HepG2 (cell line): ENCODE results near the gene ATP10A. TPM values are rescaled to one million over a fixed set of nuclear protein-coding genes. Genes with fewer than 3 reads are reported as not detected.

Source experiments
- ATAC-seq: fragments of 200-7000 bp; cut with Tn5 transposase; 3 replicates; pipeline ENCODE4 v1.9.1; 2020; ENCODE audit warnings: mild to moderate bottlenecking, moderate library complexity
- BruUV-seq: library from RNA; stranded (reverse); fragments of 400-500 nt; replicated peaks from 2 replicates; lab custom pipeline; 2021; lab: Mats Ljungman, UMichigan
- CTCF ChIA-PET: fragments of 300-600 bp; formaldehyde crosslinking; extraction: SDS; loops from one replicate; lab custom pipeline; 2021; ENCODE audit warnings: low total read pairs, inconsistent platforms, low intra/inter-chr PET ratio; lab: Yijun Ruan, JAX
- POLR2A ChIA-PET: fragments of 350-600 bp; sonication (Branson Sonifier 250); formaldehyde crosslinking; loops from one replicate; lab custom pipeline; 2020; ENCODE audit warnings: antibody characterized with exemption, inconsistent platforms; lab: Yijun Ruan, JAX
- DNase-seq: peaks from one replicate; pipeline ENCODE4 v3.0.0-alpha.2; 2015; ENCODE audit warnings: low spot score
- FAIRE-seq: peaks from 3 replicates; lab custom pipeline; 2011; peaks lifted over from hg19 to GRCh38; lab: Jason Lieb, UNC
- H2AFZ ChIP-seq: one replicate; pipeline ENCODE4 v1.6.1; 2011; ENCODE audit warnings: low read length, inconsistent platforms
- H3K27ac ChIP-seq: fragments of 300-600 bp; 3 replicates; pipeline ENCODE4 v1.8.0; 2011; ENCODE audit warnings: mixed run types, mild to moderate bottlenecking, mixed read lengths, low read length, inconsistent platforms; ENCODE audit not compliant: insufficient read depth; ENCODE audit errors: extremely low read length
- H3K27me3 ChIP-seq, 2 experiments: fragments of 200-600 bp in 1 of 2; 2 replicates in 1 of 2; 3 replicates in 1 of 2; pipeline versions ENCODE4 v1.6.0 to v1.8.0; 2011; ENCODE audit warnings: low read length in 2 of 2, mild to moderate bottlenecking in 2 of 2, moderate library complexity in 2 of 2, inconsistent platforms in 1 of 2; ENCODE audit not compliant: insufficient read depth in 2 of 2, control insufficient read depth in 1 of 2
- H3K36me3 ChIP-seq, 2 experiments: fragments of 200-600 bp in 1 of 2; replicated peaks in 1 of 2; 2 replicates in 1 of 2; 3 replicates in 1 of 2; pipeline versions ENCODE4 v1.5.1 to v1.8.0; 2011; ENCODE audit warnings: low read length in 2 of 2, inconsistent platforms in 1 of 2; ENCODE audit not compliant: insufficient read depth in 2 of 2, control insufficient read depth in 1 of 2
- H3K4me1 ChIP-seq: 2 replicates; pipeline ENCODE4 v1.5.1; 2012; ENCODE audit warnings: low read length, inconsistent platforms; ENCODE audit not compliant: insufficient read depth
- H3K4me2 ChIP-seq: 2 replicates; pipeline ENCODE4 v1.6.0; 2011; ENCODE audit warnings: low read depth, low read length, inconsistent platforms
- H3K4me3 ChIP-seq, 3 experiments: fragments of 200-600 bp in 1 of 3; sonication (generic), shearing (Covaris generic) in 1 of 3; replicated peaks in 1 of 3; 2 replicates each; pipeline ENCODE4 v1.5.1; 2011 to 2016; ENCODE audit warnings: low read length in 3 of 3, inconsistent platforms in 2 of 3, low read depth in 2 of 3, mild to moderate bottlenecking in 2 of 3, control low read depth in 1 of 3, mixed read lengths in 1 of 3; ENCODE audit not compliant: insufficient read depth in 1 of 3
- H3K79me2 ChIP-seq: one replicate; pipeline ENCODE4 v1.6.1; 2011; ENCODE audit warnings: low read length, inconsistent platforms; ENCODE audit not compliant: insufficient read depth
- H3K9ac ChIP-seq: 2 replicates; pipeline ENCODE4 v1.6.0; 2011; ENCODE audit warnings: mild to moderate bottlenecking, low read depth, low read length, inconsistent platforms; ENCODE audit not compliant: insufficient read depth
- H3K9me3 ChIP-seq: 2 replicates; pipeline ENCODE4 v1.5.1; 2012; ENCODE audit warnings: mild to moderate bottlenecking, low read length
- H4K20me1 ChIP-seq: 2 replicates; pipeline ENCODE4 v1.6.0; 2011; ENCODE audit warnings: inconsistent platforms, mild to moderate bottlenecking, low read length, moderate library complexity; ENCODE audit not compliant: insufficient read depth
- BCL6 ChIP-seq: IDR thresholded peaks from 2 replicates; pipeline ENCODE4 v1.6.1; 2016; ENCODE audit warnings: missing genetic modification reagents, missing compliant biosample characterization
- CHD4 ChIP-seq: fragments of 200-600 bp; sonication (generic); IDR thresholded peaks from 2 replicates; pipeline ENCODE4 v1.7.0; 2017; ENCODE audit warnings: mild to moderate bottlenecking, low read length, borderline replicate concordance
- CREB3 ChIP-seq: sonication (generic); formaldehyde crosslinking; IDR thresholded peaks from 2 replicates; pipeline ENCODE4 v1.5.0; 2020; ENCODE audit warnings: missing genetic modification reagents
- HMG20B ChIP-seq: conservative IDR thresholded peaks from 2 replicates; pipeline ENCODE4 v1.6.1; 2016; ENCODE audit warnings: missing genetic modification reagents, missing compliant biosample characterization
- PCBP1 ChIP-seq: fragments of 200-400 bp; formaldehyde crosslinking; IDR thresholded peaks from 2 replicates; pipeline ENCODE4 v1.6.1; 2017; ENCODE audit warnings: mild to moderate bottlenecking, low read depth, low read length, borderline replicate concordance
- SOX6 ChIP-seq, 2 experiments: fragments of 450-650 bp in 1 of 2; sonication (generic) in 1 of 2; formaldehyde crosslinking in 1 of 2; IDR thresholded peaks; 2 replicates each; pipeline versions ENCODE4 v1.4.0 to v1.6.1; 2017 to 2020; ENCODE audit warnings: antibody characterized with exemption in 1 of 2, mild to moderate bottlenecking in 1 of 2, missing genetic modification reagents in 1 of 2
- ZNF496 ChIP-seq: sonication (generic); formaldehyde crosslinking; IDR thresholded peaks from 2 replicates; pipeline ENCODE4 v1.8.1; 2023; ENCODE audit warnings: mild to moderate bottlenecking, moderate library complexity, missing genetic modification reagents; ENCODE audit not compliant: insufficient replicate concordance
- ZNF7 ChIP-seq: IDR thresholded peaks from 2 replicates; pipeline ENCODE4 v1.6.1; 2016; ENCODE audit warnings: missing biosample characterization, missing genetic modification reagents
- ZNF792 ChIP-seq: IDR thresholded peaks from 2 replicates; pipeline ENCODE4 v1.6.1; 2016
- ZNF879 ChIP-seq: sonication (generic); formaldehyde crosslinking; IDR thresholded peaks from 2 replicates; pipeline ENCODE4 v1.8.1; 2023; ENCODE audit warnings: missing genetic modification reagents
- WGBS: methylation state at CpG from one replicate; pipeline ENCODE4 v1.1.6; 2017; ENCODE audit warnings: low lambda C conversion rate; 5-methylcytosine and 5-hydroxymethylcytosine counted together
- in situ Hi-C: cut with HindIII; loops from 2 replicates; pipeline ENCODE4 v1.10.0; 2017; ENCODE audit warnings: low pct_unique_long_range_greater_than_20kb; ENCODE audit not compliant: extremely low pct_ligation_motif_present
- intact Hi-C: fragments of 100-400 bp; cut with micrococcal nuclease; formaldehyde crosslinking; loops from one replicate; pipeline ENCODE4 v1.10.0; 2022; ENCODE audit not compliant: unreplicated experiment
- polyA plus RNA-seq, 8 experiments: library from polyadenylated mRNA; depleted of rRNA in 3 of 8; stranded (reverse) in 7 of 8; unstranded in 1 of 8; fragments of >200 nt; fragmentation: Illumina TruSeq in 4 of 8; extraction: Trizol in 4 of 8; gene quantifications; 2 replicates each; pipeline versions ENCODE4 v1.2.1 to v1.2.3, GENCODE V29; 2011 to 2016; ENCODE audit warnings: low read depth in 4 of 8, missing spikeins in 1 of 8, mixed read lengths in 1 of 8; ENCODE audit not compliant: insufficient read depth in 1 of 8
- total RNA-seq, 5 experiments: library from RNA; depleted of rRNA; stranded (reverse); fragments of >200 nt; fragmentation: Illumina TruSeq; extraction: Trizol; gene quantifications; 2 replicates each; pipeline ENCODE4 v1.2.3, GENCODE V29; 2016; ENCODE audit warnings: low read depth in 1 of 5
- TF ChIP-seq, protein P1 (sequence below): sonication (generic); formaldehyde crosslinking; IDR thresholded peaks from 2 replicates; pipeline ENCODE4 v1.5.0; 2020; ENCODE audit warnings: mild to moderate bottlenecking, low read depth, missing genetic modification reagents, borderline replicate concordance

Gene ATP10A
- total and polyA plus RNA-seq, 2 of the 13 experiments (the other 11 are each of a cell fraction or from before 2014, with no cell fraction given), result 0.58 to 4.2 TPM

GRCh38 chr15:25742041-25742730 is 120.9 kb downstream of the ATP10A start (continued):
- TF ChIP-seq CREB3 (CRISPR knock-in tag), result no peak
- TF ChIP-seq, protein P1, sequence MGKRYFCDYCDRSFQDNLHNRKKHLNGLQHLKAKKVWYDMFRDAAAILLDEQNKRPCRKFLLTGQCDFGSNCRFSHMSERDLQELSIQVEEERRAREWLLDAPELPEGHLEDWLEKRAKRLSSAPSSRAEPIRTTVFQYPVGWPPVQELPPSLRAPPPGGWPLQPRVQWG (CRISPR knock-in tag), result no peak
- no peak for TF ChIP-seq ZNF7 (CRISPR knock-in tag)

- no peak overlapping the region for H3K27ac ChIP-seq
- no peaks in the 10 kb centered on the region for H3K4me1 ChIP-seq
- H3K79me2 ChIP-seq, result no peaks in the 10 kb centered on the region
- 29% methylated on average over 5 of the region's 5 CpGs for WGBS
- no peak overlapping the region for H3K4me2 ChIP-seq
- H4K20me1 ChIP-seq, result no peaks in the 10 kb centered on the region
- DNase-seq (no peak), FAIRE-seq (no peak), ATAC-seq (no peak)
- intact Hi-C loops, result no loop called here
- H3K9ac ChIP-seq, result no peak overlapping the region
- no peak for TF ChIP-seq CHD4
- no peak for TF ChIP-seq PCBP1
- no peak for TF ChIP-seq SOX6 (IDR thresholded peaks at IDR 0.05)
- TF ChIP-seq SOX6 (CRISPR knock-in tag; IDR thresholded peaks at IDR 0.05), result no peak
- TF ChIP-seq HMG20B, result no peak
- TF ChIP-seq ZNF792, result no peak
- TF ChIP-seq BCL6 (CRISPR knock-in tag), result no peak
- no peak for TF ChIP-seq ZNF879 (CRISPR knock-in tag)
- TF ChIP-seq ZNF496 (CRISPR knock-in tag), result no peak
- H3K9me3 ChIP-seq, result no peaks in the 10 kb centered on the region
- BruUV-seq, result no TSS peak
- H3K4me3 ChIP-seq, result no peak overlapping the region
- in situ Hi-C loops, result no loop called here
- POLR2A ChIA-PET, result no interaction called here
- H3K27me3 ChIP-seq, result no peaks in the 10 kb centered on the region; a peak in 1 of 5 replicates
- no peaks in the 10 kb centered on the region for H3K36me3 ChIP-seq
- no peak overlapping the region for H2AFZ ChIP-seq
- CTCF ChIA-PET, result no interaction called here
Observed at GRCh38 chr15:25741256-25741580, 121.9 kb downstream of the ATP10A start.
